PFSK-1 (cell line): Measurements from ENCODE around the gene RAB3GAP1.

ENCODE experiments used
- FOXP2 ChIP-seq: optimal IDR thresholded peaks from 2 replicates; pipeline ENCODE3; 2011; ENCODE audit warnings: borderline replicate concordance, control low read depth, inconsistent platforms; ENCODE audit not compliant: insufficient read depth; ENCODE audit errors: extremely low read length, extremely low read depth
- POLR2AphosphoS5 ChIP-seq: IDR thresholded peaks from 2 replicates; pipeline ENCODE4 v1.6.1; 2012; ENCODE audit warnings: low read depth, mild to moderate bottlenecking, control low read depth, low read length, moderate library complexity
- SIN3A ChIP-seq: IDR thresholded peaks from 2 replicates; pipeline ENCODE4 v1.6.1; 2012; ENCODE audit warnings: mild to moderate bottlenecking, low read length, moderate library complexity, borderline replicate concordance; ENCODE audit not compliant: insufficient read depth
- TAF1 ChIP-seq: IDR thresholded peaks from 2 replicates; pipeline ENCODE4 v1.6.1; 2012; ENCODE audit warnings: low read length, control low read depth, borderline replicate concordance; ENCODE audit not compliant: insufficient read depth
- TF ChIP-seq, protein P1 (sequence below), 2 experiments: IDR thresholded peaks; 2 replicates each; pipeline versions ENCODE4 v1.6.1 to v1.8.0; 2011 to 2012; ENCODE audit warnings: low read depth in 2 of 2, low read length in 2 of 2, control low read depth in 1 of 2, inconsistent platforms in 1 of 2, mild to moderate bottlenecking in 1 of 2, moderate library complexity in 1 of 2; ENCODE audit not compliant: insufficient read depth in 1 of 2

The RAB3GAP1 gene

DNA sequence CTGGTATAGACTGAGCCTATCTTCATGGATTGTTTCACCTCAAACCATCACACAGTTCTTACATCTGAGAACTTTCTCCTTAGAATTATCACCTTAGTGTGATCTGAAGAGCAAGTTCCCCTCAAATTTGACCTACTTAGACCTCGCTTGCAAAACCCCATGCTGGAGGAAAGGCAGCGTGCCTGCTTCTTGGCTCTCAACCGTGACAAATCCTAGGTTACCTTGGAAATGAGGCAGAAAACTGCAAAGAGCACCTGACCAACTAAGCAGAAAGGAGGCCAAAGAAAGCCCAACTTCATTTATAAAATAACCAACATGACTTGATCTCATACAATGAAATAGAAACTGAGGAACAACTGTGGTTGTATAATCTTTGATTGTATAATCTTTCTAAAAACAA lies 146.4 kb downstream of the RAB3GAP1 start:
- TF ChIP-seq SIN3A (no peak), FOXP2 (no peak), POLR2AphosphoS5 (no peak), TAF1 (no peak)
- TF ChIP-seq, protein P1, sequence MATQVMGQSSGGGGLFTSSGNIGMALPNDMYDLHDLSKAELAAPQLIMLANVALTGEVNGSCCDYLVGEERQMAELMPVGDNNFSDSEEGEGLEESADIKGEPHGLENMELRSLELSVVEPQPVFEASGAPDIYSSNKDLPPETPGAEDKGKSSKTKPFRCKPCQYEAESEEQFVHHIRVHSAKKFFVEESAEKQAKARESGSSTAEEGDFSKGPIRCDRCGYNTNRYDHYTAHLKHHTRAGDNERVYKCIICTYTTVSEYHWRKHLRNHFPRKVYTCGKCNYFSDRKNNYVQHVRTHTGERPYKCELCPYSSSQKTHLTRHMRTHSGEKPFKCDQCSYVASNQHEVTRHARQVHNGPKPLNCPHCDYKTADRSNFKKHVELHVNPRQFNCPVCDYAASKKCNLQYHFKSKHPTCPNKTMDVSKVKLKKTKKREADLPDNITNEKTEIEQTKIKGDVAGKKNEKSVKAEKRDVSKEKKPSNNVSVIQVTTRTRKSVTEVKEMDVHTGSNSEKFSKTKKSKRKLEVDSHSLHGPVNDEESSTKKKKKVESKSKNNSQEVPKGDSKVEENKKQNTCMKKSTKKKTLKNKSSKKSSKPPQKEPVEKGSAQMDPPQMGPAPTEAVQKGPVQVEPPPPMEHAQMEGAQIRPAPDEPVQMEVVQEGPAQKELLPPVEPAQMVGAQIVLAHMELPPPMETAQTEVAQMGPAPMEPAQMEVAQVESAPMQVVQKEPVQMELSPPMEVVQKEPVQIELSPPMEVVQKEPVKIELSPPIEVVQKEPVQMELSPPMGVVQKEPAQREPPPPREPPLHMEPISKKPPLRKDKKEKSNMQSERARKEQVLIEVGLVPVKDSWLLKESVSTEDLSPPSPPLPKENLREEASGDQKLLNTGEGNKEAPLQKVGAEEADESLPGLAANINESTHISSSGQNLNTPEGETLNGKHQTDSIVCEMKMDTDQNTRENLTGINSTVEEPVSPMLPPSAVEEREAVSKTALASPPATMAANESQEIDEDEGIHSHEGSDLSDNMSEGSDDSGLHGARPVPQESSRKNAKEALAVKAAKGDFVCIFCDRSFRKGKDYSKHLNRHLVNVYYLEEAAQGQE (IDR thresholded peaks at IDR 0.05; ENCODE audit: insufficient read depth in 1 of 2, low read depth in 2 of 2, low read length in 2 of 2) = no peak

DNA sequence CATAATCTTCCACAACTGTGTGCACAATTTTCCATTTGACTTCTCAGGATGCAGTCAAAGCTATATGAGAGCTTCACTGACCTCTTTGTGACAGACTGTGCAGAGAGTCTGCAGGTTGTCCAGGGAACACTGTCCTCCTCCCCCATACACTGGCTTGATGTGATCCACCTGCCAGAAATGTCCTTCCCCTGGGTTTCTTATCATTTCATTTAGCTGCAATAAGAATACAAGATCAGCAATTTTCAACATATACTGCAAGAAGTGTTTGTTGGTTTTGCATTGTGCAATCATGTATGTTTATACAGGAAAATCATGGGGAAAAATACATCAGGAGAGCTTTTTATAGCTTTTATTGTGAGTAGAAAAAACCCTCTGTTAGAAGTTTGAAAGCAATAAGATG lies 150.7 kb downstream of the RAB3GAP1 start:
- TF ChIP-seq POLR2AphosphoS5 = no peak
- no peak for TF ChIP-seq TAF1
- TF ChIP-seq FOXP2 = no peak
- TF ChIP-seq SIN3A = no peak
- TF ChIP-seq, protein P1 (IDR thresholded peaks at IDR 0.05; ENCODE audit: insufficient read depth in 1 of 2, low read depth in 2 of 2, low read length in 2 of 2) = no peak

DNA sequence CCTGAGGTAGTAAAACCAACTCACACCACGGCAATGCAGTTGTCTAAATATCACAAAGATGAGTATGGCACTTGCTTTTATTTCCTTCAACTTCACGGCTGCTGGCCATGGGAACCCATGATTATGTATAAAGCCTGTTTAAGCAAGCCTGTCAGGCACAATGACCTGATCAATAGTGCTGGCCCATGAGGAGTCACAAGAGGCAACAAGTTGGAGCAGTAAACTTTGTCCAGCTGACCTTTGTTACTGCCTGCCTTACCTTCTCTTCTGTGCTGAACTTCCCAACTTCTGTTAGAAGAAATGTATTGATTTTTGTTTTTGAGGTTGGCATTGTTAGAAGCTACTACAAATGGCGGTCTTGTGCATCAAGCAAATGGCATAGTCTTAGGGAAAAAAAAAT lies 151.9 kb downstream of the RAB3GAP1 start:
- TF ChIP-seq, protein P1 (IDR thresholded peaks at IDR 0.05; ENCODE audit: insufficient read depth in 1 of 2, low read depth in 2 of 2, low read length in 2 of 2) = no peak
- TF ChIP-seq TAF1 (no peak), SIN3A (no peak), POLR2AphosphoS5 (no peak)

DNA sequence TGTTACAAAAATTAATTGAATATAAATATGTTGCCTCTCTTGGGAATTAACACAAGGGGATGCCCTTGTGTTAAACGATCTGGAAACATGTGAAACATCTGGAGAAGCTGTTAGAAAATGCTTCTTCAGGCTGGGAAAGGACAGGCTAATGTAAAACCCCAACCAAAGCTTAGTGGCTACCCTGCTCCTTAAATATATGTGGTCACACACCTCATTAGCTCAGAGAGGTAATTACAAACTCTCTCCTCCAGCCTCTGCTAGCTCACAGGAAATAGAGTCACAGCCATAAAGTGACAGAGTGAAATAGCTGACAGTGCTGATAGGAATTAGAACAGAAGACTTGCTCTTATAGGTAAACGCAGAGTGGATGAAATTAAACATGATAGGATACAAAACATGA lies 155.9 kb downstream of the RAB3GAP1 start:
- TF ChIP-seq POLR2AphosphoS5 (no peak), FOXP2 (no peak), SIN3A (no peak), TAF1 (no peak)
- TF ChIP-seq, protein P1 (IDR thresholded peaks at IDR 0.05; ENCODE audit: insufficient read depth in 1 of 2, low read depth in 2 of 2, low read length in 2 of 2) = no peak

DNA sequence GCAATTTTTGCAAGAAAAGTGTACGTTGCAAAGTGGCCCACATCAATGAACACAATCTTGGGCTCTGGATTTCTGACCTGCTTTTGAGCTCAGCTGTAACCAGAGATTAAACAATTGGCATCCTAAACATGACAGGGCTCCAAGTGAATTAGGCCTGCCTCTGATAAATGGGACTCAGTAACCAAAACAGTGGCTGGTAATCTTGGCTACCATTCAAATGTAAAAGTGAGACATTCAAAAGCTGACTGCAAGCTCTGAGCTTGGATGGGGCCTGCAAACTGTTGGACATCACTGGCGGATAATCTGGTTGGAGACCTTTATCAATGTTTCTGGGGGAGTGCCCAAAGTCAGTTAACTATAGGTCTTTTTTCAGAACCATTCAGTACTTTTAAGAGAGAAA lies 160.7 kb downstream of the RAB3GAP1 start:
- TF ChIP-seq FOXP2 = no peak
- TF ChIP-seq TAF1 = no peak
- TF ChIP-seq, protein P1 (IDR thresholded peaks at IDR 0.05; ENCODE audit: insufficient read depth in 1 of 2, low read depth in 2 of 2, low read length in 2 of 2) = no peak
- no peak for TF ChIP-seq POLR2AphosphoS5
- TF ChIP-seq SIN3A = no peak
